Measurements from ENCODE around the gene IQGAP3.
"Not testable (repeated sequence)": the region's sequence is repeated elsewhere in the genome, so short reads cannot be mapped to it uniquely, and the experiment has no call there.

The IQGAP3 gene

GRCh38 chr1:156571261-156571852 is 1.0 kb downstream of the IQGAP3 start:
- no peak for DNase-seq (ENCODE audit: low read depth)

- no peak for DNase-seq (ENCODE audit: low read depth)
Observed at GRCh38 chr1:156566436-156566835, 5.9 kb downstream of the IQGAP3 start.

GRCh38 chr1:156565519-156565918 is 6.8 kb downstream of the IQGAP3 start:
- DNase-seq (ENCODE audit: low read depth) = no peak

- DNase-seq (ENCODE audit: low read depth) = no peak
Observed at GRCh38 chr1:156560585-156561163, 11.7 kb downstream of the IQGAP3 start.

GRCh38 chr1:156559797-156560385 is 12.5 kb downstream of the IQGAP3 start:
- no peak for DNase-seq (ENCODE audit: low read depth)

- DNase-seq (ENCODE audit: low read depth) = no peak
Observed at GRCh38 chr1:156559086-156559796, 13.1 kb downstream of the IQGAP3 start.

GRCh38 chr1:156556354-156556753 is 16.0 kb downstream of the IQGAP3 start:
- DNase-seq (ENCODE audit: low read depth) = no peak

- no peak for DNase-seq (ENCODE audit: low read depth)
Observed at GRCh38 chr1:156555715-156556114, 16.6 kb downstream of the IQGAP3 start.

- no peak for DNase-seq (ENCODE audit: low read depth)
Observed at GRCh38 chr1:156554971-156555370, 17.4 kb downstream of the IQGAP3 start.

GRCh38 chr1:156553860-156554485 is 18.4 kb downstream of the IQGAP3 start:
- DNase-seq (ENCODE audit: low read depth) = no peak

- DNase-seq (ENCODE audit: low read depth) = not testable (repeated sequence)
Observed at GRCh38 chr1:156552937-156553336, 19.4 kb downstream of the IQGAP3 start.

- no peak for DNase-seq (ENCODE audit: low read depth)
Observed at GRCh38 chr1:156552518-156552917, 19.8 kb downstream of the IQGAP3 start.

GRCh38 chr1:156551869-156552268 is 20.5 kb downstream of the IQGAP3 start:
- no peak for DNase-seq (ENCODE audit: low read depth)

- DNase-seq (ENCODE audit: low read depth) = no peak
Observed at GRCh38 chr1:156551066-156551643, 21.2 kb downstream of the IQGAP3 start.

- DNase-seq (ENCODE audit: low read depth) = no peak
Observed at GRCh38 chr1:156550346-156550745, 22.0 kb downstream of the IQGAP3 start.

- no peak for DNase-seq (ENCODE audit: low read depth)
Observed at GRCh38 chr1:156549831-156550230, 22.5 kb downstream of the IQGAP3 start.

GRCh38 chr1:156549390-156549789 is 23.0 kb downstream of the IQGAP3 start:
- no peak for DNase-seq (ENCODE audit: low read depth)

GRCh38 chr1:156547982-156548381 is 24.4 kb downstream of the IQGAP3 start:
- DNase-seq (ENCODE audit: low read depth) = no peak

- DNase-seq (ENCODE audit: low read depth) = no peak
Observed at GRCh38 chr1:156547434-156547833, 24.9 kb downstream of the IQGAP3 start.

GRCh38 chr1:156546267-156546666 is 26.1 kb downstream of the IQGAP3 start:
- DNase-seq (ENCODE audit: low read depth) = no peak

- no peak for DNase-seq (ENCODE audit: low read depth)
Observed at GRCh38 chr1:156544592-156545102, 27.7 kb downstream of the IQGAP3 start.

GRCh38 chr1:156543066-156543465 is 29.3 kb downstream of the IQGAP3 start:
- no peak for DNase-seq (ENCODE audit: low read depth)

Data from activated T-helper 1 cell treated with Interleukin-2 at 50 U/mL for 16 hours (primary cell).